Cardiac muscle cell (in vitro differentiated cells and primary cell): ENCODE data around the gene SULT1C2. TPM values are rescaled to one million over a fixed set of nuclear protein-coding genes. Genes with fewer than 3 reads are reported as not detected.
A peak's percentile ranks its signal among the peaks of the same experiment; 100 is the strongest.
"Not testable (repeated sequence)": the region's sequence is repeated elsewhere in the genome, so short reads cannot be mapped to it uniquely, and the experiment has no call there.

Source experiments
- DNase-seq, 2 donors: peaks; one replicate each; pipeline versions ENCODE4 v3.0.0 to v3.0.0-alpha.2; 2010 to 2017; ENCODE audit warnings: low read depth in 1 of 2, low spot score in 1 of 2
- H3K27ac ChIP-seq: fragments of 200-600 bp; sonication (generic); 2 replicates; pipeline ENCODE4 v1.5.1; 2016
- H3K27me3 ChIP-seq: fragments of 200-600 bp; sonication (generic); 2 replicates; pipeline ENCODE4 v1.6.0; 2016; ENCODE audit warnings: control low read depth
- H3K36me3 ChIP-seq: fragments of 200-600 bp; sonication (generic); 2 replicates; pipeline ENCODE4 v1.5.1; 2016; ENCODE audit warnings: control low read depth
- H3K4me1 ChIP-seq: fragments of 200-600 bp; sonication (generic); 2 replicates; pipeline ENCODE4 v1.8.1; 2017; ENCODE audit warnings: low read depth, mild to moderate bottlenecking, mixed run types
- H3K4me3 ChIP-seq: fragments of 200-600 bp; sonication (generic); 2 replicates; pipeline ENCODE4 v1.5.1; 2016; ENCODE audit warnings: mild to moderate bottlenecking
- H3K9me3 ChIP-seq: fragments of 200-600 bp; sonication (generic); 2 replicates; pipeline ENCODE4 v1.5.1; 2017; ENCODE audit warnings: low read depth, mild to moderate bottlenecking, control low read depth
- polyA plus RNA-seq: library from polyadenylated mRNA; unstranded; fragments of >200 nt; fragmentation: Nextera tagmentation; extraction: Ambion mirVana; gene quantifications from 2 replicates; pipeline ENCODE4 v1.2.1, GENCODE V29; 2016
- total RNA-seq: library from RNA; depleted of rRNA; stranded (reverse); fragments of >200 nt; gene quantifications from 2 replicates; pipeline ENCODE4 v1.2.3, GENCODE V29; 2016
- TF ChIP-seq, protein P1 (sequence below): IDR thresholded peaks from 2 replicates; pipeline ENCODE4 v1.5.1; 2012; ENCODE audit warnings: low read depth, mild to moderate bottlenecking, low read length

Gene SULT1C2
- total and polyA plus RNA-seq, 2 experiments from 2014 or later = 1.1 to 3.2 TPM

DNA sequence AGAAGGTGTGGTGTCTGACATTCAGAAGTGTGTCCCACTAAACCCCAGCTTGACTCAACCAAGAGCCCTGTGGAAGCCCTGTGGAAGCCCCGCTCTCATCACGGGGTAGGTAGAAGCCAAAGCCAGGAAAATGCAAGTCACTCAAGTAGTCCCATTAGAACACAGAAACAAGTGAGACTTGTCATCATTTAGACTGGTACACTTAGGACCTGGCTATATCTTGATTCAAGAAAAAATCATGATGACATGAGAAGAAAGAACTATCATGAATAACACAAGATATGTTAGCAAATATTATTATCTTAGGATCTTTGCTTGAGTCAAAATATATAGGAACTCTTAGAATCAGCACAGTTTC, 60.9 kb downstream of the SULT1C2 start:
- no peak overlapping the region for H3K4me3 ChIP-seq
- no peak overlapping the region for H3K27ac ChIP-seq
- H3K36me3 ChIP-seq = no peaks in the 10 kb centered on the region
- H3K27me3 ChIP-seq = peaks cover 4% of the 10 kb centered on the region
- DNase-seq = no peak
- H3K4me1 ChIP-seq = no peaks in the 10 kb centered on the region
- TF ChIP-seq, protein P1, sequence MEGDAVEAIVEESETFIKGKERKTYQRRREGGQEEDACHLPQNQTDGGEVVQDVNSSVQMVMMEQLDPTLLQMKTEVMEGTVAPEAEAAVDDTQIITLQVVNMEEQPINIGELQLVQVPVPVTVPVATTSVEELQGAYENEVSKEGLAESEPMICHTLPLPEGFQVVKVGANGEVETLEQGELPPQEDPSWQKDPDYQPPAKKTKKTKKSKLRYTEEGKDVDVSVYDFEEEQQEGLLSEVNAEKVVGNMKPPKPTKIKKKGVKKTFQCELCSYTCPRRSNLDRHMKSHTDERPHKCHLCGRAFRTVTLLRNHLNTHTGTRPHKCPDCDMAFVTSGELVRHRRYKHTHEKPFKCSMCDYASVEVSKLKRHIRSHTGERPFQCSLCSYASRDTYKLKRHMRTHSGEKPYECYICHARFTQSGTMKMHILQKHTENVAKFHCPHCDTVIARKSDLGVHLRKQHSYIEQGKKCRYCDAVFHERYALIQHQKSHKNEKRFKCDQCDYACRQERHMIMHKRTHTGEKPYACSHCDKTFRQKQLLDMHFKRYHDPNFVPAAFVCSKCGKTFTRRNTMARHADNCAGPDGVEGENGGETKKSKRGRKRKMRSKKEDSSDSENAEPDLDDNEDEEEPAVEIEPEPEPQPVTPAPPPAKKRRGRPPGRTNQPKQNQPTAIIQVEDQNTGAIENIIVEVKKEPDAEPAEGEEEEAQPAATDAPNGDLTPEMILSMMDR = no peak
- H3K9me3 ChIP-seq = no peaks in the 10 kb centered on the region

DNA sequence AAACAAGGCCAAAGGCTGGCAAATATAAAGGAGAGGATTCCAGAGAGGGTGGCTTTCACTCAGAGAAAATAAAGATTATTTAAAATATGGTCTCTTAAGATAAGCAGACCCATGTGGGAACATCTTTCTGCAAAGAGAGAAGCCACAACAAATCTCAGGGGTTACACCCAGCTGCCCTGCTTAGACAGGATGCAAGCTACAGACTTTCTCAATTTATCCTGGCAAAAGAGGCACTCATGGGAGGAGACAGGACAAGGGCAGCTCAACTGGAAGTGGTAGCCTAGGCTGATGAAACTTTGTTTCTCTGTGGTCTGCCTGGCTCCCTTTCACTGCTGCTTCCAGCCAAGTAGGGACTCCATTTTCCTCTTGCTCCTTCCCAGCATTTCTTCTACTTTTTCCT, 63.2 kb downstream of the SULT1C2 start:
- TF ChIP-seq, protein P1 = no peak
- Histone ChIP-seq H3K9me3 (no peaks in the 10 kb centered on the region), H3K27me3 (peaks cover 4% of the 10 kb centered on the region), H3K27ac (no peak overlapping the region), H3K4me3 (no peak overlapping the region), H3K36me3 (no peaks in the 10 kb centered on the region), H3K4me1 (no peaks in the 10 kb centered on the region)
- DNase-seq = peak in 1 of 2 donors; percentile 61

DNA sequence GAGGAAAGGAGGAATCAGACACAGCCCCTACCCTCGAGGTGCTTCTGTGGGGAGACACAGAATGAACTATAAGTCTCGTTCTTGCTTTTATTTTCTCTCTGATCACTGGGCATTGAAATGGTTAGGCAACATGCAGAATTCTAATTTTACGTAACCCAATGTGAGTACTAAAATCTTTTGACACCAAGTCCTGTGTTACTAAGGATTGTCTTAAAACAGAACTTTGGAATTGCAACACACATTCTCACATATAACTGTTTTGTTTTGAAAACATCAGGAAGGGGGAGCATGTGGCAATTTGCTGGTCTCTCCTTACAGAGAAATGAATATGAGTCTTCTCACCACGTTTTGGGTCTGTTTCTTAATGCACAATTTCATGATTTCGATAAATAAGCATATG, 65.4 kb downstream of the SULT1C2 start:
- Histone ChIP-seq H3K9me3 (no peaks in the 10 kb centered on the region), H3K36me3 (no peaks in the 10 kb centered on the region), H3K4me1 (no peaks in the 10 kb centered on the region), H3K4me3 (no peak overlapping the region), H3K27me3 (no peaks in the 10 kb centered on the region), H3K27ac (no peak overlapping the region)
- TF ChIP-seq, protein P1 = no peak
- peak in 1 of 2 donors; percentile 13 for DNase-seq

DNA sequence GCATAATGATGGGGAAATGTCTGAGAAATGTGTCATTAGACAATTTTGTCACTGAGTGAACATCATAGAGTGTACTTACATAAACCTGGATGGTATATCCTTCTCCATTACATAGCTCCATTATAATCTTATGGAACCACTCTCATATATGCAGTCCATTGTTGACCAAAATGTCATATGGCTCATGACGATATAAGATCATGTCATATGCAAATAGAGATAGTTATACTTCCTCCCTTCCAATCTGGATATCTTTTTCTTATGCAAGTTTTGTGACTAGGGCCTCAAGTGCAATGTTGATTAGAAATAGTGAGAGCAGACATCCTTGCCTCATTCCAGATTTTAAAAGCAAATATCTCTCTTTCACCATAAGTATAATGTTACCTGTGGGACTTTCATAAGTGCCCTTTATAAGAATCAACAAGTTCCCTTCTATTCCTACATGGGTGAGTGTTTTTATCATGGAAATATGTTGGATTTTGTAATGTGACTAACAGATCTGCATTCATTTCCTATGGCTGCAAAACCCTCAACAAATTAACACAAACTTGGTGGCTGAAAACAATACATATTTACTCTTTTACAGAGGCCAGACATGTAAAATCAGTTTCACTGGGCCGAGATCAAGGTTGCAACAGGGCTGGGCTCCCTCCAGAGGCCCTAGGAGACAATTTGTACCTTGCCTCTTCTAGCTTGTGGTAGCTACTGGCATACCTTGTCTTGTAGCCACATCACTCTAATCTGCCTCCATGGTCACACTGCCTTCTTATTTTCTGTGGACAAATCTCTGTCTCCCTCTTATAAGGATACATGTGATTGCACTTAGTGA, 67.4 kb downstream of the SULT1C2 start:
- no peaks in the 10 kb centered on the region for H3K9me3 ChIP-seq
- H3K36me3 ChIP-seq = no peaks in the 10 kb centered on the region
- H3K27me3 ChIP-seq = no peaks in the 10 kb centered on the region

DNA sequence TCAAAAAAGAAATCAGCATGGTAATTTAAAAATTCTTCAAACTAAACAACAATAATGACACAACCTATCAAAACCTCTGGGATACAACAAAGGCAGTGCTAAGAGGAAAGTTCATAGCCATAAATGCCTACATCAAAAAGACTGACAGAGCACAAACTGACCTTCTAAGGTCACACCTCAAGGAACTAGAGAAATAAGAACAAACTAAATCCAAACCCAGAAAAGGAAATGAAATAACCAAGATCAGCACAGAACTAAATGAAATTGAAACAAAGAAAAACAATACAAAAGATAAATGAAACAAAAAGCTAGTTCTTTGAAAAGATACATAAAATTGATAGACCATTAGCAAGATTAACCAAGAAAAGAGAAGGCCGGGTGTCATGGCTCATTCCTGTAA, 70.6 kb downstream of the SULT1C2 start:
- H3K4me1 ChIP-seq, H3K36me3 ChIP-seq, DNase-seq, H3K4me3 ChIP-seq, H3K27ac ChIP-seq, H3K27me3 ChIP-seq, H3K9me3 ChIP-seq: not testable (repeated sequence)

More for the DNA sequence above, 67.4 kb downstream of the SULT1C2 start:
- TF ChIP-seq, protein P1 = no peak
- Histone ChIP-seq H3K4me1 (no peaks in the 10 kb centered on the region), H3K27ac (no peak overlapping the region), H3K4me3 (no peak overlapping the region)
- DNase-seq = no peak

Other genes starting within 250 kb of the SULT1C2 start
- gene SULT1C3, start 48.9 kb upstream of the SULT1C2 start, total RNA-seq = not detected in 2 replicates
- gene SULT1C3, start 48.9 kb upstream of the SULT1C2 start, polyA plus RNA-seq = not detected in 2 replicates
- 9.3 and 14.3 TPM in 2 replicates for gene SULT1C4, start 89.1 kb downstream of the SULT1C2 start, total RNA-seq
- 10.6 and 21.7 TPM in 2 replicates for gene SULT1C4, start 89.1 kb downstream of the SULT1C2 start, polyA plus RNA-seq
- 6.6 and 16.1 TPM in 2 replicates for gene GCC2, start 160.3 kb downstream of the SULT1C2 start, total RNA-seq
- 25.1 and 46.5 TPM in 2 replicates for gene GCC2, start 160.3 kb downstream of the SULT1C2 start, polyA plus RNA-seq
- gene LIMS1, start 245.6 kb downstream of the SULT1C2 start, total RNA-seq = 34.0 and 56.8 TPM in 2 replicates
- gene LIMS1, start 245.6 kb downstream of the SULT1C2 start, polyA plus RNA-seq = 29.8 and 34.6 TPM in 2 replicates